Parathyroid adenoma (tissue), 2 donors: ENCODE data around the gene FAM200A.

ENCODE experiments used
- H2AFZ ChIP-seq: fragments of 300-600 bp; sonication (generic); one replicate; pipeline ENCODE4 v1.7.0; 2017; ENCODE audit warnings: antibody characterized with exemption, mild to moderate bottlenecking
- H3K27ac ChIP-seq: fragments of 300-600 bp; sonication (generic); one replicate; pipeline ENCODE4 v1.7.0; 2017
- H3K27me3 ChIP-seq: fragments of 300-600 bp; sonication (generic); one replicate; pipeline ENCODE4 v1.7.0; 2017; ENCODE audit warnings: low read length; ENCODE audit not compliant: control insufficient read depth, insufficient read depth
- H3K36me3 ChIP-seq: fragments of 300-600 bp; sonication (generic); one replicate; pipeline ENCODE4 v1.7.0; 2017; ENCODE audit warnings: low read length; ENCODE audit not compliant: control insufficient read depth, insufficient read depth
- H3K4me1 ChIP-seq: fragments of 300-600 bp; sonication (generic); one replicate; pipeline ENCODE4 v1.7.0; 2017; ENCODE audit warnings: control low read depth
- H3K4me2 ChIP-seq: fragments of 300-600 bp; sonication (generic); one replicate; pipeline ENCODE4 v1.7.0; 2017; ENCODE audit warnings: low read length
- H3K4me3 ChIP-seq: fragments of 300-600 bp; sonication (generic); one replicate; pipeline ENCODE4 v1.7.0; 2017; ENCODE audit warnings: low read depth, low read length
- H3K79me2 ChIP-seq: fragments of 300-600 bp; sonication (generic); one replicate; pipeline ENCODE4 v1.7.0; 2017; ENCODE audit warnings: control low read depth
- H3K9ac ChIP-seq: fragments of 300-600 bp; sonication (generic); one replicate; pipeline ENCODE4 v1.7.0; 2017; ENCODE audit warnings: mild to moderate bottlenecking
- H3K9me3 ChIP-seq: fragments of 300-600 bp; sonication (generic); one replicate; pipeline ENCODE4 v1.7.0; 2017; ENCODE audit warnings: low read length; ENCODE audit not compliant: control insufficient read depth
- CTCF ChIP-seq: fragments of 300-600 bp; sonication (generic); IDR thresholded peaks from one replicate; pipeline ENCODE4 v1.7.0; 2017; ENCODE audit warnings: antibody characterized with exemption, mild to moderate bottlenecking
- donor health status: primary hyperparathyroidism.

Gene FAM200A

DNA sequence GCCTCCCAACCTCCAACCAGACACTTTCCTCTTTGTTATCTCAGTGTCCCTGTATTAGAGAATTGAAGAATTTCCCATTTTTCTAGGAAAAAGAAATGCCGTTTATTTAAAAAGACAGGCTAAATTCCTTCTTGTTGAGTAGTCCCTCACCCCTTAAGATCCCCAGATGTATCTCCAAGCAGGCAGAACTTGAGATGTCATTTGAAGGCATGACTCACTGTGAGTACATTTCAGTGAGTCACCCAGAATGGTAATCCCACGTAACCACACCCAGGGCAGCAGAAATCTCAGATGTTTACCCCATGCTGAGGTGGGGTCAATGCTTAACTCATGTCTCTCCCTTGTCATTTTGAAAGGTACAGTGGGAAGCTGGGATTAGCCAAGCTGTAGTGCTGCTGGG is 10.9 kb upstream of the FAM200A start:
- H3K9me3 ChIP-seq, result no peaks in the 10 kb centered on the region
- H3K9ac ChIP-seq, result no peak overlapping the region
- H3K4me2 ChIP-seq, result no peak overlapping the region
- H3K4me1 ChIP-seq, result peaks cover 4% of the 10 kb centered on the region
- H2AFZ ChIP-seq, result no peak overlapping the region
- H3K79me2 ChIP-seq, result peaks cover 38% of the 10 kb centered on the region
- H3K4me3 ChIP-seq, result no peak overlapping the region
- H3K27ac ChIP-seq, result no peak overlapping the region
- H3K27me3 ChIP-seq, result no peaks in the 10 kb centered on the region
- no peaks in the 10 kb centered on the region for H3K36me3 ChIP-seq
- no peak for TF ChIP-seq CTCF

DNA sequence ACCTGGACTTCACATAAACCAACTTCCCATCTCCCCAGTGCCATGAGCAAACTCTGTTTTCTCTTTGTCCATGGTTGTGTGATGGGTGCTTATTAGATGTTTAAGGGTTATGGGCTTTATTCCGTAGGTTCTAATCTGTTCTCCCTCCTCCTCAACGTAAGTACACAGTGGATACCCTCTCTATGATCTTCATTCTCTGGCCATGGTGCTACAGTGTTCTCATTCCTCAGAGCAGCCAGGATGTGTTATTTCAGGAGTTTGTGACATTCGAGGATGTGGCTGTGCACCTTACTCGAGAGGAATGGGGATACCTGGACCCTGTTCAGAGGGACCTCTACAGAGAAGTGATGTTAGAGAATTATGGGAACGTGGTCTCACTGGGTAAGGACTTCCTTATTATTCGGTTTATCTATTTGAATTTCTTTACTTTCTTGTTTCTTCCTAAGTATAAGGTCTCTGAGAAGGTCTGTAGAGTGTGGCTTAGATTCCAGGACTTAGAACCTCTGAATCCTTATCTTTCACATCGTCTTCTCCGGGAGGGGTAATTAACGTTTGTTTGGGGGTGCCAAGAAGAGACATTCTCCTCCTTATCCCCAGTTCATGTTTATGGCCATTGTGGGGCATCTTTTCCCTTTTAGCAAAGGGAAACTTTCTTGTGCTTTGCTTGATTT is 10.3 kb upstream of the FAM200A start:
- no peak for TF ChIP-seq CTCF
- Histone ChIP-seq H3K9ac (no peak overlapping the region), H3K4me1 (peaks cover 5% of the 10 kb centered on the region), H3K4me2 (no peak overlapping the region), H3K4me3 (no peak overlapping the region), H3K79me2 (peaks cover 37% of the 10 kb centered on the region), H3K9me3 (no peaks in the 10 kb centered on the region), H3K36me3 (no peaks in the 10 kb centered on the region), H3K27ac (no peak overlapping the region), H2AFZ (no peak overlapping the region), H3K27me3 (no peaks in the 10 kb centered on the region)

GRCh38 chr7:99561737-99562051 is 9.8 kb upstream of the FAM200A start:
- Histone ChIP-seq H3K4me3 (no peak overlapping the region), H3K27ac (no peak overlapping the region), H3K9ac (no peak overlapping the region), H2AFZ (no peak overlapping the region), H3K79me2 (peaks cover 41% of the 10 kb centered on the region), H3K27me3 (no peaks in the 10 kb centered on the region), H3K36me3 (no peaks in the 10 kb centered on the region), H3K9me3 (no peaks in the 10 kb centered on the region), H3K4me2 (no peak overlapping the region), H3K4me1 (peaks cover 9% of the 10 kb centered on the region)
- TF ChIP-seq CTCF, result no peak

- Histone ChIP-seq H3K4me3 (no peak overlapping the region), H3K79me2 (peaks cover 42% of the 10 kb centered on the region), H3K36me3 (no peaks in the 10 kb centered on the region), H2AFZ (no peak overlapping the region), H3K4me2 (no peak overlapping the region), H3K9me3 (no peaks in the 10 kb centered on the region), H3K27me3 (no peaks in the 10 kb centered on the region), H3K9ac (no peak overlapping the region), H3K4me1 (peaks cover 9% of the 10 kb centered on the region), H3K27ac (no peak overlapping the region)
- TF ChIP-seq CTCF, result no peak
Measured at GRCh38 chr7:99560834-99561736, 9.2 kb upstream of the FAM200A start.
